HepG2 (cell line): ENCODE results near the gene ABI3. TPM values are rescaled to one million over a fixed set of nuclear protein-coding genes. Genes with fewer than 3 reads are reported as not detected.
A peak's percentile ranks its signal among the peaks of the same experiment; 100 is the strongest.

Experiments used
- ATAC-seq: fragments of 200-7000 bp; cut with Tn5 transposase; 3 replicates; pipeline ENCODE4 v1.9.1; 2020; ENCODE audit warnings: mild to moderate bottlenecking, moderate library complexity
- BruUV-seq: library from RNA; stranded (reverse); fragments of 400-500 nt; replicated peaks from 2 replicates; lab custom pipeline; 2021; lab: Mats Ljungman, UMichigan
- CTCF ChIA-PET: fragments of 300-600 bp; formaldehyde crosslinking; extraction: SDS; loops from one replicate; lab custom pipeline; 2021; ENCODE audit warnings: low total read pairs, inconsistent platforms, low intra/inter-chr PET ratio; lab: Yijun Ruan, JAX
- POLR2A ChIA-PET: fragments of 350-600 bp; sonication (Branson Sonifier 250); formaldehyde crosslinking; loops from one replicate; lab custom pipeline; 2020; ENCODE audit warnings: antibody characterized with exemption, inconsistent platforms; lab: Yijun Ruan, JAX
- DNase-seq: peaks from one replicate; pipeline ENCODE4 v3.0.0-alpha.2; 2015; ENCODE audit warnings: low spot score
- FAIRE-seq: peaks from 3 replicates; lab custom pipeline; 2011; peaks lifted over from hg19 to GRCh38; lab: Jason Lieb, UNC
- H2AFZ ChIP-seq: one replicate; pipeline ENCODE4 v1.6.1; 2011; ENCODE audit warnings: low read length, inconsistent platforms
- H3K27ac ChIP-seq: fragments of 300-600 bp; 3 replicates; pipeline ENCODE4 v1.8.0; 2011; ENCODE audit warnings: mixed run types, mild to moderate bottlenecking, mixed read lengths, low read length, inconsistent platforms; ENCODE audit not compliant: insufficient read depth; ENCODE audit errors: extremely low read length
- H3K27me3 ChIP-seq, 2 experiments: fragments of 200-600 bp in 1 of 2; 2 replicates in 1 of 2; 3 replicates in 1 of 2; pipeline versions ENCODE4 v1.6.0 to v1.8.0; 2011; ENCODE audit warnings: low read length in 2 of 2, mild to moderate bottlenecking in 2 of 2, moderate library complexity in 2 of 2, inconsistent platforms in 1 of 2; ENCODE audit not compliant: insufficient read depth in 2 of 2, control insufficient read depth in 1 of 2
- H3K36me3 ChIP-seq, 2 experiments: fragments of 200-600 bp in 1 of 2; replicated peaks in 1 of 2; 2 replicates in 1 of 2; 3 replicates in 1 of 2; pipeline versions ENCODE4 v1.5.1 to v1.8.0; 2011; ENCODE audit warnings: low read length in 2 of 2, inconsistent platforms in 1 of 2; ENCODE audit not compliant: insufficient read depth in 2 of 2, control insufficient read depth in 1 of 2
- H3K4me1 ChIP-seq: 2 replicates; pipeline ENCODE4 v1.5.1; 2012; ENCODE audit warnings: low read length, inconsistent platforms; ENCODE audit not compliant: insufficient read depth
- H3K4me2 ChIP-seq: 2 replicates; pipeline ENCODE4 v1.6.0; 2011; ENCODE audit warnings: low read depth, low read length, inconsistent platforms
- H3K4me3 ChIP-seq, 3 experiments: fragments of 200-600 bp in 1 of 3; sonication (generic), shearing (Covaris generic) in 1 of 3; replicated peaks in 1 of 3; 2 replicates each; pipeline ENCODE4 v1.5.1; 2011 to 2016; ENCODE audit warnings: low read length in 3 of 3, inconsistent platforms in 2 of 3, low read depth in 2 of 3, mild to moderate bottlenecking in 2 of 3, control low read depth in 1 of 3, mixed read lengths in 1 of 3; ENCODE audit not compliant: insufficient read depth in 1 of 3
- H3K79me2 ChIP-seq: one replicate; pipeline ENCODE4 v1.6.1; 2011; ENCODE audit warnings: low read length, inconsistent platforms; ENCODE audit not compliant: insufficient read depth
- H3K9ac ChIP-seq: 2 replicates; pipeline ENCODE4 v1.6.0; 2011; ENCODE audit warnings: mild to moderate bottlenecking, low read depth, low read length, inconsistent platforms; ENCODE audit not compliant: insufficient read depth
- H3K9me3 ChIP-seq: 2 replicates; pipeline ENCODE4 v1.5.1; 2012; ENCODE audit warnings: mild to moderate bottlenecking, low read length
- H4K20me1 ChIP-seq: 2 replicates; pipeline ENCODE4 v1.6.0; 2011; ENCODE audit warnings: inconsistent platforms, mild to moderate bottlenecking, low read length, moderate library complexity; ENCODE audit not compliant: insufficient read depth
- CAMTA2 ChIP-seq: sonication (generic); formaldehyde crosslinking; IDR thresholded peaks from 2 replicates; pipeline ENCODE4 v1.4.0; 2020; ENCODE audit warnings: mild to moderate bottlenecking, missing genetic modification reagents, borderline replicate concordance
- DMAP1 ChIP-seq: IDR thresholded peaks from 2 replicates; pipeline ENCODE4 v1.6.1; 2016
- ISX ChIP-seq: sonication (generic); formaldehyde crosslinking; conservative IDR thresholded peaks from 2 replicates; pipeline ENCODE4 v1.5.0; 2020; ENCODE audit warnings: missing genetic modification reagents
- MEIS2 ChIP-seq: sonication (generic); formaldehyde crosslinking; IDR thresholded peaks from 2 replicates; pipeline ENCODE4 v1.9.0; 2021; ENCODE audit warnings: mild to moderate bottlenecking, missing genetic modification reagents
- PTBP1 ChIP-seq: fragments of 200-400 bp; formaldehyde crosslinking; IDR thresholded peaks from 2 replicates; pipeline ENCODE4 v1.6.1; 2018; ENCODE audit warnings: low read length, low read depth; ENCODE audit not compliant: poor library complexity, severe bottlenecking
- RBM22 ChIP-seq: fragments of 200-400 bp; formaldehyde crosslinking; optimal IDR thresholded peaks from 2 replicates; pipeline ENCODE3; 2017; ENCODE audit warnings: mild to moderate bottlenecking, low read length, moderate library complexity
- U2AF2 ChIP-seq: fragments of 200-400 bp; formaldehyde crosslinking; IDR thresholded peaks from 2 replicates; pipeline ENCODE4 v1.6.1; 2017; ENCODE audit warnings: low read depth, mild to moderate bottlenecking, low read length
- ZFX ChIP-seq: sonication (generic); formaldehyde crosslinking; IDR thresholded peaks from 2 replicates; pipeline ENCODE4 v1.4.0; 2020; ENCODE audit warnings: mild to moderate bottlenecking, low read depth, missing genetic modification reagents, moderate library complexity
- ZNF224 ChIP-seq: sonication (generic); formaldehyde crosslinking; IDR thresholded peaks from 2 replicates; pipeline ENCODE4 v1.5.0; 2020; ENCODE audit warnings: mild to moderate bottlenecking, missing genetic modification reagents
- ZNF234 ChIP-seq: sonication (generic); formaldehyde crosslinking; conservative IDR thresholded peaks from 2 replicates; pipeline ENCODE4 v1.5.1; 2020; ENCODE audit warnings: mild to moderate bottlenecking, missing genetic modification reagents
- ZNF296 ChIP-seq: sonication (generic); formaldehyde crosslinking; conservative IDR thresholded peaks from 2 replicates; pipeline ENCODE4 v1.5.0; 2020; ENCODE audit warnings: mild to moderate bottlenecking, missing genetic modification reagents
- WGBS: methylation state at CpG from one replicate; pipeline ENCODE4 v1.1.6; 2017; ENCODE audit warnings: low lambda C conversion rate; 5-methylcytosine and 5-hydroxymethylcytosine counted together
- in situ Hi-C: cut with HindIII; loops from 2 replicates; pipeline ENCODE4 v1.10.0; 2017; ENCODE audit warnings: low pct_unique_long_range_greater_than_20kb; ENCODE audit not compliant: extremely low pct_ligation_motif_present
- intact Hi-C: fragments of 100-400 bp; cut with micrococcal nuclease; formaldehyde crosslinking; loops from one replicate; pipeline ENCODE4 v1.10.0; 2022; ENCODE audit not compliant: unreplicated experiment
- polyA plus RNA-seq, 8 experiments: library from polyadenylated mRNA; depleted of rRNA in 3 of 8; stranded (reverse) in 7 of 8; unstranded in 1 of 8; fragments of >200 nt; fragmentation: Illumina TruSeq in 4 of 8; extraction: Trizol in 4 of 8; gene quantifications; 2 replicates each; pipeline versions ENCODE4 v1.2.1 to v1.2.3, GENCODE V29; 2011 to 2016; ENCODE audit warnings: low read depth in 4 of 8, missing spikeins in 1 of 8, mixed read lengths in 1 of 8; ENCODE audit not compliant: insufficient read depth in 1 of 8
- total RNA-seq, 5 experiments: library from RNA; depleted of rRNA; stranded (reverse); fragments of >200 nt; fragmentation: Illumina TruSeq; extraction: Trizol; gene quantifications; 2 replicates each; pipeline ENCODE4 v1.2.3, GENCODE V29; 2016; ENCODE audit warnings: low read depth in 1 of 5
- TF ChIP-seq, protein P1 (sequence below), 2 experiments: sonication (generic) in 1 of 2; formaldehyde crosslinking in 1 of 2; IDR thresholded peaks; 2 replicates each; pipeline versions ENCODE4 v1.4.0 to v1.6.1; 2016 to 2020; ENCODE audit warnings: borderline replicate concordance in 1 of 2, low read depth in 1 of 2, mild to moderate bottlenecking in 1 of 2, missing genetic modification reagents in 1 of 2
- TF ChIP-seq, protein P2 (sequence below): sonication (generic); formaldehyde crosslinking; IDR thresholded peaks from 2 replicates; pipeline ENCODE4 v1.4.0; 2020; ENCODE audit warnings: missing genetic modification reagents, borderline replicate concordance

Gene ABI3
- total and polyA plus RNA-seq, 2 of the 13 experiments (the other 11 are each of a cell fraction or from before 2014, with no cell fraction given), result not detected

DNA sequence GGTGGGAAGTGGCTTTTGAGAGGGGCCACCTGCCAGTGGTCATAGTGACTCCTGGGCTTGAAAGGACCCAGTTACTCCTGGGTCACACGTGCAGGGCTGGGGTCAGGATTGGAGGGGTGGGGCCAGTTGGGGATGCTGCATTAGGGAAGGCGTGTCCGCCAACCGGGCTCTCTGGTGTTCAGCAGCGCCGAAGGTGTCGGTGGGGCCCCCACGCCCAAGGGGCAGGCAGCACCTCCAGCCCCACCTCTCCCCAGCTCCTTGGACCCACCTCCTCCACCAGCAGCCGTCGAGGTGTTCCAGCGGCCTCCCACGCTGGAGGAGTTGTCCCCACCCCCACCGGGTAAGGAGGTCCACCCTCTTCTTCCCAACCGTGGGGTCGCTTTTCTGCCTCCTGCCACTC, 9.5 kb downstream of the ABI3 start (continued):
- TF ChIP-seq, protein P1, sequence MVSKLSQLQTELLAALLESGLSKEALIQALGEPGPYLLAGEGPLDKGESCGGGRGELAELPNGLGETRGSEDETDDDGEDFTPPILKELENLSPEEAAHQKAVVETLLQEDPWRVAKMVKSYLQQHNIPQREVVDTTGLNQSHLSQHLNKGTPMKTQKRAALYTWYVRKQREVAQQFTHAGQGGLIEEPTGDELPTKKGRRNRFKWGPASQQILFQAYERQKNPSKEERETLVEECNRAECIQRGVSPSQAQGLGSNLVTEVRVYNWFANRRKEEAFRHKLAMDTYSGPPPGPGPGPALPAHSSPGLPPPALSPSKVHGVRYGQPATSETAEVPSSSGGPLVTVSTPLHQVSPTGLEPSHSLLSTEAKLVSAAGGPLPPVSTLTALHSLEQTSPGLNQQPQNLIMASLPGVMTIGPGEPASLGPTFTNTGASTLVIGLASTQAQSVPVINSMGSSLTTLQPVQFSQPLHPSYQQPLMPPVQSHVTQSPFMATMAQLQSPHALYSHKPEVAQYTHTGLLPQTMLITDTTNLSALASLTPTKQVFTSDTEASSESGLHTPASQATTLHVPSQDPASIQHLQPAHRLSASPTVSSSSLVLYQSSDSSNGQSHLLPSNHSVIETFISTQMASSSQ (IDR thresholded peaks at IDR 0.05; ENCODE audit: low read depth), result no peak
- TF ChIP-seq, protein P1 (CRISPR knock-in tag; IDR thresholded peaks at IDR 0.05; ENCODE audit: borderline replicate concordance), result no peak
- TF ChIP-seq ZNF234 (CRISPR knock-in tag), result no peak

DNA sequence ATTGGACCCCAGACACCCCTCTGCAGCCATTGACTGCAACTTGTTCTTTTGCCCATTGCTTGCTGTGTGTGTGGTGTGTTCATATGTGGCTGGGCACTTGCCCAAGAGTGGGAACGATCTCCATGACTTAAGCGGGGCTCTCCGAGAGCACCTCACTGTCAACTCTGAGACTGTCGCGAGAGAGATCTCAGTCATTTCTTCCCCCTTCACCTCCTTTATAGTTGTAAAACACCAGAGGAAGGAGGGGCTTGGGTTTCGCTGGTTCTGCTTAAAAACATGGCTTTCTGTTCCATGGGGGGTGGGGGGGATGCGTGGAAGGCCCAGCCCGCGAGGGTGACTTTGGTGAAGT, 12.6 kb downstream of the ABI3 start:
- in situ Hi-C loops, result no loop called here
- WGBS, result 2% methylated on average over 9 of the region's 9 CpGs
- Histone ChIP-seq H3K9ac (no peak overlapping the region), H2AFZ (no peak overlapping the region)
- intact Hi-C loops, result no loop called here
- CTCF ChIA-PET, result interaction anchor here (1.0 kb wide), 1 partner anchor 68 kb away, joined by 4 read pairs; no protein-coding TSS in a partner anchor
- TF ChIP-seq ZFX (CRISPR knock-in tag) (no peak), DMAP1 (CRISPR knock-in tag) (no peak), U2AF2 (no peak), MEIS2 (CRISPR knock-in tag) (no peak), RBM22 (no peak), ISX (no peak), ZNF224 (CRISPR knock-in tag) (no peak), CAMTA2 (CRISPR knock-in tag) (no peak), ZNF296 (CRISPR knock-in tag) (no peak), PTBP1 (no peak)
- TF ChIP-seq, protein P2, sequence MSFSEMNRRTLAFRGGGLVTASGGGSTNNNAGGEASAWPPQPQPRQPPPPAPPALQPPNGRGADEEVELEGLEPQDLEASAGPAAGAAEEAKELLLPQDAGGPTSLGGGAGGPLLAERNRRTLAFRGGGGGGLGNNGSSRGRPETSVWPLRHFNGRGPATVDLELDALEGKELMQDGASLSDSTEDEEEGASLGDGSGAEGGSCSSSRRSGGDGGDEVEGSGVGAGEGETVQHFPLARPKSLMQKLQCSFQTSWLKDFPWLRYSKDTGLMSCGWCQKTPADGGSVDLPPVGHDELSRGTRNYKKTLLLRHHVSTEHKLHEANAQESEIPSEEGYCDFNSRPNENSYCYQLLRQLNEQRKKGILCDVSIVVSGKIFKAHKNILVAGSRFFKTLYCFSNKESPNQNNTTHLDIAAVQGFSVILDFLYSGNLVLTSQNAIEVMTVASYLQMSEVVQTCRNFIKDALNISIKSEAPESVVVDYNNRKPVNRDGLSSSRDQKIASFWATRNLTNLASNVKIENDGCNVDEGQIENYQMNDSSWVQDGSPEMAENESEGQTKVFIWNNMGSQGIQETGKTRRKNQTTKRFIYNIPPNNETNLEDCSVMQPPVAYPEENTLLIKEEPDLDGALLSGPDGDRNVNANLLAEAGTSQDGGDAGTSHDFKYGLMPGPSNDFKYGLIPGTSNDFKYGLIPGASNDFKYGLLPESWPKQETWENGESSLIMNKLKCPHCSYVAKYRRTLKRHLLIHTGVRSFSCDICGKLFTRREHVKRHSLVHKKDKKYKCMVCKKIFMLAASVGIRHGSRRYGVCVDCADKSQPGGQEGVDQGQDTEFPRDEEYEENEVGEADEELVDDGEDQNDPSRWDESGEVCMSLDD, result no peak
- TF ChIP-seq, all 625 proteins: peak for 0
- no peaks in the 10 kb centered on the region for H3K79me2 ChIP-seq
- ATAC-seq (no peak), DNase-seq (no peak), FAIRE-seq (no peak)
- POLR2A ChIA-PET, result no interaction called here
- H3K4me3 ChIP-seq, result peak overlapping the region in 1 of 3 experiments; percentile 47; a peak in 1 of 6 replicates
- peaks cover 15 to 71% of the 10 kb centered on the region in 2 experiments; a peak in 4 of 5 replicates for H3K27me3 ChIP-seq
- peaks cover 19% of the 10 kb centered on the region for H3K4me1 ChIP-seq
- no peaks in the 10 kb centered on the region for H3K36me3 ChIP-seq
- H3K27ac ChIP-seq, result no peak overlapping the region
- BruUV-seq, result no TSS peak
- H3K4me2 ChIP-seq, result peak overlapping the region; percentile 39
- no peaks in the 10 kb centered on the region for H4K20me1 ChIP-seq
- no peaks in the 10 kb centered on the region for H3K9me3 ChIP-seq
